Muscle layer of colon (tissue), 2 donors: ENCODE results near the gene SPDYE2.
A peak's percentile ranks its signal among the peaks of the same experiment; 100 is the strongest.
"Not testable (repeated sequence)": the region's sequence is repeated elsewhere in the genome, so short reads cannot be mapped to it uniquely, and the experiment has no call there.

Source experiments
- H3K27ac ChIP-seq: one replicate; pipeline ENCODE4 v1.7.0; 2013; ENCODE audit warnings: low read depth, mild to moderate bottlenecking, low read length, moderate library complexity
- H3K27me3 ChIP-seq, 2 donors: one replicate each; pipeline ENCODE4 v1.7.0; 2013; ENCODE audit warnings: low read length in 2 of 2, mild to moderate bottlenecking in 2 of 2; ENCODE audit not compliant: insufficient read depth in 2 of 2, control insufficient read depth in 1 of 2
- H3K36me3 ChIP-seq: one replicate; pipeline ENCODE4 v1.7.0; 2013; ENCODE audit warnings: mild to moderate bottlenecking, low read length; ENCODE audit not compliant: insufficient read depth
- H3K4me1 ChIP-seq: one replicate; pipeline ENCODE4 v1.7.0; 2013; ENCODE audit warnings: mild to moderate bottlenecking, low read length; ENCODE audit not compliant: insufficient read depth
- H3K4me3 ChIP-seq, 2 donors: one replicate each; pipeline ENCODE4 v1.7.0; 2013; ENCODE audit warnings: low read length in 2 of 2, low read depth in 1 of 2, mild to moderate bottlenecking in 1 of 2, moderate library complexity in 1 of 2
- H3K9ac ChIP-seq: one replicate; pipeline ENCODE4 v1.7.0; 2013; ENCODE audit warnings: low read length
- H3K9me3 ChIP-seq: one replicate; pipeline ENCODE4 v1.7.0; 2013; ENCODE audit warnings: mild to moderate bottlenecking, low read length
- donor health status: abdominal sarcoma.
- donor health status: Adenocarcinoma of cecum.

Gene SPDYE2, protein sequence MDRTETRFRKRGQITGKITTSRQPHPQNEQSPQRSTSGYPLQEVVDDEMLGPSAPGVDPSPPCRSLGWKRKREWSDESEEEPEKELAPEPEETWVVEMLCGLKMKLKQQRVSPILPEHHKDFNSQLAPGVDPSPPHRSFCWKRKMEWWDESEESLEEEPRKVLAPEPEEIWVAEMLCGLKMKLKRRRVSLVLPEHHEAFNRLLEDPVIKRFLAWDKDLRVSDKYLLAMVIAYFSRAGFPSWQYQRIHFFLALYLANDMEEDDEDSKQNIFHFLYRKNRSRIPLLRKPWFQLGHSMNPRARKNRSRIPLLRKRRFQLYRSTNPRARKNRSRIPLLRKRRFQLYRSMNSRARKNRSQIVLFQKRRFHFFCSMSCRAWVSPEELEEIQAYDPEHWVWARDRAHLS

DNA sequence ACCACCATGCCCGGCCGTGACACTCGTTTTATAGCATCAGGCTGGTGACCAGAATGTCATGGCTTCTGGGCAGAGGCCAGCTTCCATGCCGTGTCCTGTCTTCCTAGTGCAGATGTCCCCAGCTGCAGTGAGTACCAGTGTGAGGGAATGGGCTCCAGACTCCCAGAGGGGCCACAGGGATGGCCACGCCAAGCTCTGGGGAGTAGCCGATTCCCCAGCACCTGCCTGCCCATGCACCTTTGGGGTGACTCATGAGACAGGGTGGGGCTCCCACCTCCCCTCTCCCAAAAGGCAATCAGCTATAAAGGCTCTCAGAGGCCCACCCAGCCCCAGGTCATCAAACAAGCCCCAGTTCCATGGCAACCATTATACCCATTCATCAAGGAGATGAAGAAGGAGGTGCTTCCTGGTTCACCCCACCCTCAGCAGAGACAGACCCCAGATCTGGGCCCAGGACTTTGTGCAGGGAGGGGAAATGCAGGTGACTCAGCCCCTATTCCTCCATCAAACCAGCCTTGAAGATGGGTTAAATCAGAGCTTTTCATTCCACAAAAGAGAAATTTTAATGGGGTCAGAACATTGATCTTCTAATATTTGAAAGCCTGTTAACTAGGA, at the start of gene SPDYE2:
TSS of gene SPDYE2 (plus strand) at position 419 of the 615 bp plus-strand sequence. CDS start 2,030 bp downstream, outside the sequence.
- H3K9ac ChIP-seq, H3K4me1 ChIP-seq, H3K27ac ChIP-seq, H3K36me3 ChIP-seq, H3K9me3 ChIP-seq, H3K4me3 ChIP-seq, H3K27me3 ChIP-seq: not testable (repeated sequence)

DNA sequence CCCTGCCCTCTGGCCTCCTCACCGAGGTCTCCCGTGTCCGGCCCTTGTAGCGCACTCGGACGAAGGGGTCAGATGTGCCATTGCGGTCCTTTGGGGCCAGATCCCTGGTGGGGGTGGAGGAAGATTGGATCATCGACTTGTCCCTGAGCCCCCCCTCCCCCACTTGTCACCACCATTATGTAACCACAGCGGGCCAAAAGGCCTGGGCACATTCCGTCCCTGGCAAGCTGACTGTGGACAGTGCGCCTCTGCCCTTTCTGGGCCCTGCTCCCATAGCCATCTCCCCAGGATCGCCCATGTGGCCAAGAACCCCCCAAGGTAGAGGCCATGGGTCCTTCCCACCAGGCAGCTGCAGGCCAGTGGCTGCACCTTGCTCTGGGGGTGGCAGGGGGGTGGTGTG, 47.9 kb upstream of the SPDYE2 start:
- H3K36me3 ChIP-seq, H3K9me3 ChIP-seq, H3K27ac ChIP-seq: not testable (repeated sequence)

DNA sequence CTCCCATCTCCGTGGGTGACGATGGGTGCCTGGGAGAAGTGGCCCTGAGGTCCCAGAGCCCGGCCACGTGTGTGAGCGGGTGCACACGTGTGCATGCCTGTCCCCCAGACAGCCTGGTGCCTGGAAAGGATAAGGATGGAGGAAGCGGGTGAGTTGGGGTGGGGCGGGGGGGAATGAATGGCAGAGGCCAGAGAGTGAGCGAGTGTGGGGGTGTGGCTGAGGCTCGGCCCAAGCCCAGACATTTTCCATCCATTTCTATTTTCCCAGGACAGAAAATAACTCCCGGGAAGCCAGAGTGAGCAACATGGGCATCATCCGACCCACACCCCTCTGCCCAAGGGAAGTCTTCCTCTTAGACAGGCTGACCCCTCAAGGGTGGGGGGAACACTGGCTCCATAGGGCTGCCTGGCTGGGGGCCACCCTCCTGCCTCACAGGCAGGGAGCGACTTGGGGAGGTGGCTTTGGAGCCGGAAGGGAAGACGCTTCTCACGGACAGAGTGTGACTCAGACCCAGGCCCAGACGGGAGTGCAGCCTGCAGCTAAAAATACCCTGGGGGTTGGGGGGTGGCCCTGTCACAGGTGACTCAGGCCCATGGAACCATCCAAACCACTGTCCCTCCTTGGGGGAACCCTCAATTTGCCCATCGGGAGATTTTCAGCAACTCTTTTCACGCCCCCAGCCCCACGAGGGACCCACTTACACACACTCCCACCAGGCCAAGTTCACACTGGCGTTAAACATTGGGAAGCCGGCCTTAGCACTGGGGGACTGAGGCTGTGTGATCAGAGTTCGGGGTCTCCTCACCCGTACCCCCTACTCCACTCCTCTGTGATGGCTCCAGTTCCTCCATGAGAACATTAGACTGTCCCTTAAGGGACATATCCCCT, 45.5 kb upstream of the SPDYE2 start:
- not testable (repeated sequence) for H3K9me3 ChIP-seq, H3K4me1 ChIP-seq, H3K9ac ChIP-seq, H3K27me3 ChIP-seq, H3K4me3 ChIP-seq, H3K36me3 ChIP-seq, H3K27ac ChIP-seq

More for the DNA sequence above, 47.9 kb upstream of the SPDYE2 start:
- H3K4me1 ChIP-seq, H3K27me3 ChIP-seq, H3K9ac ChIP-seq, H3K4me3 ChIP-seq: not testable (repeated sequence)

DNA sequence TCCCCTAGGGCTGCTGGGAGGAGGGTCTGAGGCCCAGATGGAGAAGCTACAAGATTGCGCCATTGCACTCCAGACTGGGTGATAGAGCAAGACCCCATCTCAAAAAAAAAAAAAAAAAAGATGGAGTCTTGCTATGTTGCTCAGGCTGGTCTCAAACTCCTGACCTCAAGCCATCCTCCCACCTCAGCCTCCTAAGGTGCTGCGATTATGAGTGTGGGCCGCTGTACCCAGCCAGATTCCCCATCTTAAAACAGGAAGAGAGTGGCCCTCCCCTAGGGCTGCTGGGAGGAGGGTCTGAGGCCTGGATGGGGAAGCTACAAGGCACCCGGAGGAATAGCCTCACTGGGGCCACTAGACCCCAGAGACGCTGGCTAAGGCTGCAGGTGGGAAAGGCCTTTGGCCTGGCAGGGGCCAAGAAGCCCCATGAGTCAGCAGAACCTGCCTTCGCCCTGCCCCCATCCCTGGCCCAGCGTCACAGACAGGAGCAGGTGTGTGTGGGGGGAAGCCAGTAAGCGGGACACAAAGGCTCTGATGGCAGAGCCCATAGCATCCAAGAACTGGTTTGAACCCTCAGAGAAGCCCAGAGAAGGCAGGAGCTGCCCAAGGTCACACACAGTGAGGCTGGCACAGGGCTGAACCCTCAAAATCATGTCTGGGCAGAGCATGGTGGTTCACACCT, 43.5 kb upstream of the SPDYE2 start:
- not testable (repeated sequence) for H3K4me3 ChIP-seq, H3K27me3 ChIP-seq, H3K4me1 ChIP-seq, H3K36me3 ChIP-seq, H3K27ac ChIP-seq, H3K9me3 ChIP-seq, H3K9ac ChIP-seq

DNA sequence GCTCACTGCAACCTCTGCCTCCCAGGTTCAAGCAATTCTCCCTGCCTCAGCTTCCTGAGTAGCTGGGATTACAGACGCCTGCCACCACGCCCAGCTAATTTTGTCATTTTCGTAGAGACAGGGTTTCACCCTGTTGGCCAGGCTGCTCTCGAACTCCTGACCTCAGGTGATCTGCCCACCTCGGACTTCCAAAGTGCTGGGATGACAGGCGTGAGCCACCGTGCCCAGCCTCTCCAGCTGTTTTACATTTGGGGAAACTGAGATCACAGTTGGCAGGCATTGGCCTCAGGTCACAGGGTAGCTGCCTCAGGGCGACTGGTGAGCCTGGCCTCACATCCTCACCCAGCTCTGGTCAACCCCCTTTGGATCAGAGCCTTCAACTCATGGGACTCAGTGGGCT, 40.5 kb upstream of the SPDYE2 start:
- H3K36me3 ChIP-seq, H3K4me1 ChIP-seq, H3K9me3 ChIP-seq, H3K4me3 ChIP-seq, H3K27ac ChIP-seq, H3K27me3 ChIP-seq, H3K9ac ChIP-seq: not testable (repeated sequence)

DNA sequence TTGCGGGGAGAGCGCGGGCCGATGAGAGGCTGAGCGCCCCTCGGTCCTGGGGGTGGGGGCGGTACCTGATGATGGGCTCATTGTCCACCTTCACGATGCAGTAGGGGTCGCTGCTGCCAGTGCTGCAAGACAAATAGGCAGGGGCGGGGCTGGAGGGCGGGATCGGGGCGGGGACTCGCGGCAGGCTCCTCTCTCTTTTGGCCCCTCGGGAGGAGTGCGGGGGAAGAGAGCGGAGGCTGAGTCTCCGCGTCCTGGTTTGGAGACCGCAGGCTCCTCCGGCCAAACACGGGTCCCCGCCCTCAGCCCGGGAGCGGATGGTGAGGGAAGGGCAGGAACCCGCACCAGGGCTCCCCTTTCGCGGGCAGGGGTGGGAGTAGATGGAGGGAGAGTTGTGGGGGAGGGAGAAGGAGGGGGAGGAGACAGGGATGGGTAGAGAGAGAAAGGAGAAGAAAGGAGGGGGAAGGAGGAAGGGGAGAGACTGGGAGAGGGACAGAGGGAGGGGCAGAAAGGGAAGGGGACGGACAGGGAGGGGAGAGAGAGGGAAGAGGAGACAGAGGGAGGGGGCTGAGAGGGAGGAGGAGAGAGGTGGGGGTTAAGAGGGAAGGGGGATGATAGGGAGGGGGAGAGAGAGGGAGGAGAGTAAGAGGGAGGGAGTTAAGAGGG, 39.0 kb upstream of the SPDYE2 start:
- H3K9ac ChIP-seq, H3K4me1 ChIP-seq, H3K36me3 ChIP-seq, H3K9me3 ChIP-seq, H3K4me3 ChIP-seq, H3K27me3 ChIP-seq, H3K27ac ChIP-seq: not testable (repeated sequence)

DNA sequence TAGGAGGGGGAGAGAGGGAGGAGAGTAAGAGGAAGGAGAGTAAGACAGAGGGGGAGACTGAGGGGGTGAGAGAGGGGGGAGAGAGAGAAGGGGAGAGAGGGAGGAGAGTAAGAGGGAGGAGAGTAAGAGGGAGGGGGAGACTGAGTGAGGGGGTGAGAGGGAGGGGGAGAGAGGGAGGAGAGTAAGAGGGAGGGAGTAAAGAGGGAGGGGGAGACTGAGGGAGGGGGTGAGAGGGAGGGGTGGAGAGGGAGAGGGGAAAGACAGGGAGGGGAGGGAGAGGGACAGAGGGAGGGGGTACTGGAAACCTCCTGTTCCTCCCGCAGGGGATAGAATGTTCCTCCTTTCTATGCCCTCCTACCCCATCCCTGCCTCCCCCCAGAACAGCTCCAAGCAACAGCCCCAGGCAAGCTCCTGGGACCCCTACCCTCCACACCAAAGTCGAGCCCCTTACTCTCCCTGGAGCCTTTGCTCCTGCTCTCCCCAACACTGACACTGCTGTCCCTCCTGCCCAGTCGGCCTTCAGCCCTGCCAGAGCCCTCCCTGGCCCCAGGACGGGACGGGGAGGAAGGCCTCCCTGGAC, 38.3 kb upstream of the SPDYE2 start:
- not testable (repeated sequence) for H3K36me3 ChIP-seq, H3K9me3 ChIP-seq, H3K4me3 ChIP-seq, H3K9ac ChIP-seq, H3K4me1 ChIP-seq, H3K27me3 ChIP-seq
- H3K27ac ChIP-seq = peak overlapping the region; percentile 19

DNA sequence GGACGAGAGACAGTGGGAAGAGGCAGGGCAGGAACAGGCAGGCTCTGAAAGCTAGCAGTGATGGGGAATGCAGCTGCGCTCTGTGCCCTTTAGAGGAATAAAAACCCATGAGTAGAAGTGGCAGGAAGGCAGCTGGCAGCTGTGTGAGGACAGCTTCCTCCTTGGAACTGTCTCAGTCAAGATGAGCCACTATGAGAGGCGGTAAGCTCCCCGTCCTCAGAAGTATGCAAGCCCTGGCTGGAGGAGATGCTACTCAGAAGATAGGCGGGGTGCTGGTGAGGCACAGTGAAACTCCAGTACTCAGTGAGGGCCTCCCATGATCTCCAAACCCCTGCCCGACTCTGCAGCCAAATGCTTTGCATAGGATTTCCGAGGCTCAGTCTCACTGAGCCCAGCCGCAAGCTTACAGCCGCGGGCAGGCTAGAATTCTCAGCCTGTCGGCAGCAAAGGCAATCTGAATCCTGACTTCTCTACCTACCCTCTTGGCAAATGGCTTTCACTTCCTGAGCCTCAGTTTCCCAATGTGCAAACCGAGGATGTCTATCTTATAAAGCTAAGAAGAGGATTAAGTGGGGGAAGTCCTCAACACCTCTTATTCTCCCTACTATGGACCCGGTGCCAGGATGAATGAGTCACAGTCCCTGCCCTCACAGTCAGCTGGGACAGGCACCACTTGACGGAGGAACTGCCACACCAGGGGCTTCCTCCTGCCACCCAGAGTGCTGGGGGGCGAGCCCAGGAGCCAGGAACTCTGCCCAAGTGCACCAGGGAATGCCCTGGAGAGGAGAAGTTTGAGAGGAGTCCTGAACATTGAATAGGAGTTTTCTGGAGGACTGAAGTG, 35.9 kb upstream of the SPDYE2 start:
- not testable (repeated sequence) for H3K27ac ChIP-seq, H3K9me3 ChIP-seq, H3K4me3 ChIP-seq, H3K9ac ChIP-seq, H3K4me1 ChIP-seq, H3K27me3 ChIP-seq, H3K36me3 ChIP-seq

DNA sequence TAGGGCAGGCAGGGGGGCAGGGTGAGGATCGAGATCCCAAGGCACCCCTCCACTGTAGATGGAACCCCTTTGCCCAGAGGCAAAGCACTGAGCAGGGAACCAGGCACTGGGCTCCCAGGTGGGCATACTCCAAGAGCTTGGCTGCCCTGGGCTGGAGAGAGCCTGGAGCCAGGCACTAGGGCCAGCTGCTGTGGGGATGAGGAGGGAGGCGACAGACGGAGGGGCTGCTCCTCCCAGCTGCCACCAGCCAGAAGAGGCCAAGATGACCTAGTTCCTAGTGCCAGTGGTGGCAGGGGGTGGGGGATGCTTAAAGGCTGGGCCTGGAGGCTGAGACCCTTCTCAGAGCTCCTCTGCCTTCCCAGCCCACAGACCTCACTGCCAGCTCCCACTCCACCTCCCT, 35.1 kb upstream of the SPDYE2 start:
- H3K27me3 ChIP-seq, H3K36me3 ChIP-seq, H3K27ac ChIP-seq, H3K4me1 ChIP-seq, H3K4me3 ChIP-seq, H3K9ac ChIP-seq, H3K9me3 ChIP-seq: not testable (repeated sequence)

DNA sequence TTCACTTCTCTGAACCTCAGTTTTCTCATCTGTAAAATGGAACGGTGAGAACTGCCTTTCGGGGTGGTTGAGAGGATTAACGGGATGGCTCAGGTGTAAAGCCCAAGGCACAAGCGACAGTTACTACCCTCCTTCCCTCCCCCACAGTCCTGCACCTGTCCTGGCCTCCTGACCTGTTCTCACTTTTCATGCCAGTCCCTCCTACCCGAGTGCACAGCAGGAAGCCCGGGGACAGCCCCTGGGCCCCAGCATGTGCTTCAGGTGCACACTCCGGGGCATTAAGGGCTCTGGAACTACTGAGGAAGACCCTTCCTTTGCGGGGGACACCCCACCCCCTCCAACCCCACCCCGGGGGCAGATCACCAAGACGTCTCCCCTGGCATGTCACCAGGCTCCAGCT, 34.1 kb upstream of the SPDYE2 start:
- H3K27me3 ChIP-seq, H3K9ac ChIP-seq, H3K9me3 ChIP-seq, H3K4me3 ChIP-seq, H3K36me3 ChIP-seq, H3K4me1 ChIP-seq, H3K27ac ChIP-seq: not testable (repeated sequence)
